ENCODE results near the gene DNMT1.
A peak's percentile ranks its signal among the peaks of the same experiment; 100 is the strongest.
"Not testable (repeated sequence)": the region's sequence is repeated elsewhere in the genome, so short reads cannot be mapped to it uniquely, and the experiment has no call there.

DNMT1 gene

DNA sequence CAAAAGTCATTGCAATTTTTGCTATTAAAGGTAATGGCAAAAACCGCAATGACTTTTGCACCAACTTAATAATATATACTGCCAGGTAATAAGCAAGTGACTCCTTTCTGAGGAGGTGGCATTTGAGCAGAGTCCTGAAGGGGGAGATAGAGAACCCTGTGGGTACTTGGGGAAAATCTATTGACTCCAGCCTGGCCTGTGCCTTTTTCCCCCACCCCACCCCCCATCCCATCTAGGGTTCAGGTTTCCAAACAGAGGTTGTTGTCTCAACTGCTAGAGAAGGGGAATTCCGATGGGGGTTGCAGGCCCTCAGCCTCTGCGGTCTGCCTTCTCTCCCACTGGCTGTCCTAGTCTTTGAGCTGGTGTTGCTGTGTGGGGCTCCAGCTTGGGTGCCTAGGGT lies 24.9 kb upstream of the DNMT1 start:
- Histone ChIP-seq H3K4me3 (ENCODE audit: low read length) (no peak overlapping the region), H3K4me1 (ENCODE audit: insufficient read depth, low read length) (no peaks in the 10 kb centered on the region), H3K27me3 (ENCODE audit: insufficient read depth, low read length) (no peaks in the 10 kb centered on the region), H3K9ac (ENCODE audit: low read depth, low read length) (peak overlapping the region; percentile 44; the same call in 1 of the 2 replicates), H3K9me3 (ENCODE audit: insufficient read depth, low read depth, low read length) (no peaks in the 10 kb centered on the region), H3K27ac (ENCODE audit: low read depth, low read length) (peak overlapping the region; percentile 60; the same call in 1 of the 2 replicates), H3K36me3 (ENCODE audit: insufficient read depth, low read length) (peaks cover 9% of the 10 kb centered on the region; the same call in 1 of the 2 replicates)
- WGBS, result 64% methylated on average over 2 of the region's 3 CpGs

DNA sequence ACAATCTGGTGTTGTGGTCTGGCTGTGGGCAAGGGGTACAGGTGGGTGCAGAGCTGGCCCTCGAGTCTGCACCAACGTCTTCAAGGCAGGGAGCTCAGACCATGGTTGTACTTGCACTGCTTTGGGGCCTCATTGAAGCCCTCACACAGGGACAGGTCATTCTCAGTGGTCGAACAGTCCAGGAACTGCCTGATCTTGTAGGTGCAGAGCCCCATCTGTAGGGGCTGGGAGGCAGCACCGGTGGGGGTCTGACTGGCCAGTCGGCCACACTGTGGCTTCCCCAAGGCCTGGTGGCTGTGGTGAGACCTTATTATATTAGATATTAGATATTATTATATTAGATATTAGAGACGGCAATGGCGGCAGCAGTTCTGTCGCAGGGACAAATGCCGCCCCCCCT lies 22.3 kb upstream of the DNMT1 start:
- Histone ChIP-seq H3K9me3 (ENCODE audit: insufficient read depth, low read depth, low read length) (no peaks in the 10 kb centered on the region), H3K36me3 (ENCODE audit: insufficient read depth, low read length) (no peaks in the 10 kb centered on the region), H3K4me3 (ENCODE audit: low read length) (no peak overlapping the region), H3K27me3 (ENCODE audit: insufficient read depth, low read length) (no peaks in the 10 kb centered on the region), H3K9ac (ENCODE audit: low read depth, low read length) (no peak overlapping the region), H3K27ac (ENCODE audit: low read depth, low read length) (no peak overlapping the region), H3K4me1 (ENCODE audit: insufficient read depth, low read length) (no peaks in the 10 kb centered on the region)
- WGBS, result 94% methylated on average over 9 of the region's 9 CpGs

DNA sequence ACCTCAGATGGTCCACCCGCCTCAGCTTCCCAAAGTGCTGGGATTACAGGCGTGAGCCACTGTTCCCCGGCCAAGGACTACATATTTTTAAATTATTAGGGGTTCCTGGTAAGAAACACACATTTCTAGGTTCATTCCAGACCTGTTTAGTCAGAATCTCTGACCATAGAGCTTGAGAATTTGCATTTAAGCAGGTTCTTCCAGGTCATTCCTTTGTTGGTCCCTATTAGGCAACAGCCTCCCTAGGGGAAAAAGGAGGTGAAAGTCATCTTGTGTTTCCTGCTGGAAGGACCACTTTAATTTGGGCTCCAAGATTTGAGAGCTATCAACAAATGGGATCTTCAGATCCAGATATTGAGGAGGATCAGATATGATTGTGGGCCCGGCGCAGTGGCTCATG lies 20.0 kb upstream of the DNMT1 start:
- Histone ChIP-seq H3K9me3 (ENCODE audit: insufficient read depth, low read depth, low read length) (no peaks in the 10 kb centered on the region), H3K27me3 (ENCODE audit: insufficient read depth, low read length) (no peaks in the 10 kb centered on the region), H3K27ac (ENCODE audit: low read depth, low read length) (no peak overlapping the region), H3K9ac (ENCODE audit: low read depth, low read length) (no peak overlapping the region), H3K4me3 (ENCODE audit: low read length) (no peak overlapping the region), H3K36me3 (ENCODE audit: insufficient read depth, low read length) (no peaks in the 10 kb centered on the region), H3K4me1 (ENCODE audit: insufficient read depth, low read length) (no peaks in the 10 kb centered on the region)
- 91% methylated on average over 5 of the region's 5 CpGs for WGBS

DNA sequence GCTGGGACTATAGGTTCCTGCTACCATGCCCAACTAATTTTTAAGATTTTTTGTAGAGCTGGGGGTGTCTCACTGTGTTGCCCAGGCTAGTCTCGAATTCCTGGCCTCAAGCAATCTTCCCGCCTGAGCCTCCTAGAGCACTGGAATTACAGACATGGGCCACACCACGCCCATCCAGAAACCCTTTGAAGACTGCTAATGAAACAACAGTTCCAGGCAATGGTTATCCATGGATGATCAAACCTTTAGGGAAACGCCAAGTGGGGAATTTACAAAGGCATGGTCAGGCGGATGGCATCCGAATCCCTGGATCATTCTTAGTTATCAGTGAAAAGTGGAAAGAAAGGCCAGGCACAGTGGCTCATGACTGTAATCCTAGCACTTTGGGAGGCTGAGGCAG lies 16.9 kb upstream of the DNMT1 start:
- H3K27me3 ChIP-seq (ENCODE audit: insufficient read depth, low read length), result no peaks in the 10 kb centered on the region
- H3K4me1 ChIP-seq (ENCODE audit: insufficient read depth, low read length), result peaks cover 3% of the 10 kb centered on the region; the same call in 1 of the 2 replicates
- no peak overlapping the region for H3K4me3 ChIP-seq (ENCODE audit: low read length)
- no peak overlapping the region for H3K27ac ChIP-seq (ENCODE audit: low read depth, low read length)
- no peak overlapping the region for H3K9ac ChIP-seq (ENCODE audit: low read depth, low read length)
- no peaks in the 10 kb centered on the region for H3K36me3 ChIP-seq (ENCODE audit: insufficient read depth, low read length)
- WGBS, result 91% methylated on average over 6 of the region's 6 CpGs
- no peaks in the 10 kb centered on the region for H3K9me3 ChIP-seq (ENCODE audit: insufficient read depth, low read depth, low read length)

DNA sequence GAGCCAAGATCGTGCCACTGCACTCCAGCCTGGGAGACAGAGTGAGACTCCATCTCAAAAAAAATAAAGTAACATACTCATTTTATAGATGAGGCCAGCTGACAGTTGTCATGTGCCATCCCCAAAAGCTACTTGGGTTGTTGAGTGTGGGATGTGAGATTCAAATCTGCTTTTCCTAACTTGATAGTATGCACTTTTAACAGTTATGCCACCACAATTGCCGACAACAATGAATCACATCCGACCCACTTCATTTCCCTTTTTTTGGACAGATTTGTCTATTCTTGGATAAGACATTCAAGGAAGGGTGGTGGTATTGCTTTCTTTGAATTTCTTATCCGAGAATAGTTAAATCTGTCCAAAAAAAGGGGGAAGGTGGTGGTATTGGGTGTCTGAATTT lies 16.3 kb upstream of the DNMT1 start:
- no peaks in the 10 kb centered on the region for H3K27me3 ChIP-seq (ENCODE audit: insufficient read depth, low read length)
- H3K9ac ChIP-seq (ENCODE audit: low read depth, low read length), result no peak overlapping the region
- no peak overlapping the region for H3K27ac ChIP-seq (ENCODE audit: low read depth, low read length)
- H3K4me3 ChIP-seq (ENCODE audit: low read length), result no peak overlapping the region
- no peaks in the 10 kb centered on the region for H3K36me3 ChIP-seq (ENCODE audit: insufficient read depth, low read length)
- no peaks in the 10 kb centered on the region for H3K9me3 ChIP-seq (ENCODE audit: insufficient read depth, low read depth, low read length)
- 94% methylated on average over 4 of the region's 4 CpGs for WGBS
- H3K4me1 ChIP-seq (ENCODE audit: insufficient read depth, low read length), result peaks cover 3% of the 10 kb centered on the region; the same call in 1 of the 2 replicates

DNA sequence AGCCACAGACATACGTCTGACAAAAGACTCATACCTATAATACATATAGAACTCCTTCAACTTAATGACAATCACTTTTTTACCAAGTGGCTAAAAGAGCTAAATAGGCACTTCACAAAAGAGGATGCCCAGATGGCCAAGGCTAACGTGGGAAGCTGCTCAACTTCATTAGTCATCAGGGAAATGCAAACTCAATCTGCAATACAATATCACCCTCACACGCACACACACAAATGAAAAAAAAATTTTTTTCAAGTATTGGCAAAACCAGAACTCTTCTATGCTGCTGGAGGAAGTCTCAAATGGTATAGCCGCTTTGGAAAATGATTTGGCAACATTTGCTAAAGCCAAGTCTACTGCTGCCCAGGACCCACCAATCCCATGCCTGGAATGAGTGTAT lies 14.6 kb upstream of the DNMT1 start:
- 62% methylated on average over 4 of the region's 4 CpGs for WGBS
- H3K27ac ChIP-seq (ENCODE audit: low read depth, low read length), result no peak overlapping the region
- no peak overlapping the region for H3K4me3 ChIP-seq (ENCODE audit: low read length)
- no peaks in the 10 kb centered on the region for H3K27me3 ChIP-seq (ENCODE audit: insufficient read depth, low read length)
- H3K9ac ChIP-seq (ENCODE audit: low read depth, low read length), result no peak overlapping the region
- no peaks in the 10 kb centered on the region for H3K36me3 ChIP-seq (ENCODE audit: insufficient read depth, low read length)
- H3K4me1 ChIP-seq (ENCODE audit: insufficient read depth, low read length), result peaks cover 3% of the 10 kb centered on the region; the same call in 1 of the 2 replicates
- no peaks in the 10 kb centered on the region for H3K9me3 ChIP-seq (ENCODE audit: insufficient read depth, low read depth, low read length)

DNA sequence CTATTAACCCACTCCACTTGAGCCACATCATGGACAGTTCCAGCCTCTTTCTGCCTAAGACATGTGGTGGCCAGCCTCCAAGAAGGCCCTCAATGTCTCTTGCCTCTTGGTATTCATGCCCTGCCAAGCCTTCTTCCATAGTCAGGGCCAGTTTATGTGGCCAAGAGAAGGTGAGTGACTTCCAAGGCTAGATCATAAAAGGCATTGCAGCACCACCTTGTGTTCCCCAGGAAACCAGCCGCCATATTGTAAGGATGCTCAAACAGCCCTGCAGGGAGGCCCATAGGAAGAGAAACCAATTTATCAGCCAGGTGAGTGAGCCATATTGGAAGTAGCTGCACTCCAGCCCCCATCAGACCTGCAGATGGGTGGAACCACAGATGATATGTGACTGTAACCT lies 12.3 kb upstream of the DNMT1 start:
- no peaks in the 10 kb centered on the region for H3K9me3 ChIP-seq (ENCODE audit: insufficient read depth, low read depth, low read length)
- 94% methylated on average over 1 of the region's 1 CpG for WGBS

DNA sequence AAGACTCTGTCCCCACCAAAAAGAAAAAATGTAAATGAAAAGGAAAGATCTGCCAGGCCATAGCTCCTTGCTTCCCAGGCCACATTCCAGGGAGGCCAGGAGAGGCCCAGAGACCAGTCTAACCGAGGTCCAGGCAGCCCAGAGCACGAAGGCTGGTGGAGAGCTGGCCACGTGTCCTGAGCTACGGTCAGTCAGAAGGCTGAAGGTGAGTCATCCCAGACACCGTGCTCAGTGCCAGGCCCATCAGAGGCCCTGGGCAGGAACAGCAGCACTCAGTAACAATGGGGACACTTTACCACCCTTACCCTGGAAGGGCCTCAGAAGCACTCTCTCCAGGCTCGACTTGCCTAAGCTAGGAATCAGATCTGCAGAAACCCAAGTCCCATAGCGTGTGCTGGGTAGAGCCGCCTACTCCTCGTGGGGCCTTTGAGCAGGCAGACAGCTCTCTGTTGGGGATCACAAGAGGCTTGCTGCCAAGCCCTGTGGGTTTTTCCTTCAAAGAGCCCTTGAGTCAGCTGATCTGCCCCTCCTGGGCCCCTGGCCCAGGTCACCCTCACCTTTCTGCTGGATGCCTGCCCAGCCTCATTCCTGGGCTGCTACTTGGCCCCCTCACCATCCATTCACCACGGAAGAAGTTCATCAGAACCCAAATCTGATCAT lies 11.6 kb upstream of the DNMT1 start:
- Histone ChIP-seq H3K36me3 (ENCODE audit: insufficient read depth, low read length) (no peaks in the 10 kb centered on the region), H3K27ac (ENCODE audit: low read depth, low read length) (no peak overlapping the region), H3K9ac (ENCODE audit: low read depth, low read length) (no peak overlapping the region), H3K4me1 (ENCODE audit: insufficient read depth, low read length) (peaks cover 3% of the 10 kb centered on the region; the same call in 1 of the 2 replicates), H3K27me3 (ENCODE audit: insufficient read depth, low read length) (no peaks in the 10 kb centered on the region), H3K4me3 (ENCODE audit: low read length) (no peak overlapping the region), H3K9me3 (ENCODE audit: insufficient read depth, low read depth, low read length) (no peaks in the 10 kb centered on the region)
- WGBS, result 87% methylated on average over 10 of the region's 10 CpGs

More for the DNA sequence above, 12.3 kb upstream of the DNMT1 start:
- no peak overlapping the region for H3K27ac ChIP-seq (ENCODE audit: low read depth, low read length)
- no peak overlapping the region for H3K9ac ChIP-seq (ENCODE audit: low read depth, low read length)
- H3K36me3 ChIP-seq (ENCODE audit: insufficient read depth, low read length), result no peaks in the 10 kb centered on the region
- no peak overlapping the region for H3K4me3 ChIP-seq (ENCODE audit: low read length)
- H3K4me1 ChIP-seq (ENCODE audit: insufficient read depth, low read length), result peaks cover 3% of the 10 kb centered on the region; the same call in 1 of the 2 replicates
- H3K27me3 ChIP-seq (ENCODE audit: insufficient read depth, low read length), result no peaks in the 10 kb centered on the region

DNA sequence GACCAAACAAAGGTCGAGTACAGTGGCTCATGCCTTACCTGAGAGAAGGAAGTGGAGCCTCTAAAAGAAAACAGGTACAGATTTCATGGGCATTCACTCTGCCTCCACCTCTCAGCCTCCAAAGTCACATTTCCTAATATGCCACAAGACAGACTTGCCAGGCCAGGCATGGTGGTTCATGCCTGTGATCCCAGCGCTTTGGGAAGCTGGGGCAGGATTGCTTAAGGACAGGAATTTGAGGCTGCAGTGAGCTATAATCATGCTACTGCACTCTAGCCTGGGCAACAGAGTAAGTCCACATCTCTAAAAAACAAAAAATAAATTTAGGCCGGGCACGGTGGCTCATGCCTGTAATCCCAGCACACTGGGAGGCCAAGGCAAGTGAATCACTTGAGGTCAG lies 10.9 kb upstream of the DNMT1 start:
- H3K9me3 ChIP-seq (ENCODE audit: insufficient read depth, low read depth, low read length), result no peaks in the 10 kb centered on the region
- H3K27me3 ChIP-seq (ENCODE audit: insufficient read depth, low read length), result no peaks in the 10 kb centered on the region
- H3K27ac ChIP-seq (ENCODE audit: low read depth, low read length), result no peak overlapping the region
- no peak overlapping the region for H3K4me3 ChIP-seq (ENCODE audit: low read length)
- no peak overlapping the region for H3K9ac ChIP-seq (ENCODE audit: low read depth, low read length)
- peaks cover 3% of the 10 kb centered on the region; the same call in 1 of the 2 replicates for H3K4me1 ChIP-seq (ENCODE audit: insufficient read depth, low read length)
- no peaks in the 10 kb centered on the region for H3K36me3 ChIP-seq (ENCODE audit: insufficient read depth, low read length)
- 87% methylated on average over 4 of the region's 4 CpGs for WGBS

DNA sequence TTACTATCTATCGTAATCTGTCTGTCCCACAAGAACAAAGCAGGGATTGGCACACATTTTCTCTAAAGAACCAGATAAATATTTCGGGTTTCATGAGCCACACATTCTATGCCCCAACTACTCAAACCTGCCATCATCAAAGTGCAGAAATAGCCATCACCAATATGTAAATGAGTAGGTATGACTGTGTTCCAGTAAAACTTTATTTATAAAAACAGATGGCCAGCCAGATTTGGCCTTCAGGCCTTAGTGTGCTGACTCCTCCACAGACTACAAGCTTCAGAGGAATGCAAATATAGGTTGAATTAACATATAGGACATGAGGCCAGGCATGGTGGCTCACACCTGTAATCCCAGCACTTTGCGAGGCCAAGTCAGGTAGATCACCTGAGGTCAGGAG lies 8.9 kb upstream of the DNMT1 start:
- no peaks in the 10 kb centered on the region for H3K4me1 ChIP-seq (ENCODE audit: insufficient read depth, low read length)
- H3K4me3 ChIP-seq (ENCODE audit: low read length), result no peak overlapping the region
- WGBS, result 85% methylated on average over 3 of the region's 3 CpGs
- H3K36me3 ChIP-seq (ENCODE audit: insufficient read depth, low read length), result no peaks in the 10 kb centered on the region
- H3K27me3 ChIP-seq (ENCODE audit: insufficient read depth, low read length), result no peaks in the 10 kb centered on the region
- no peak overlapping the region for H3K9ac ChIP-seq (ENCODE audit: low read depth, low read length)
- no peak overlapping the region for H3K27ac ChIP-seq (ENCODE audit: low read depth, low read length)
- no peaks in the 10 kb centered on the region for H3K9me3 ChIP-seq (ENCODE audit: insufficient read depth, low read depth, low read length)

DNA sequence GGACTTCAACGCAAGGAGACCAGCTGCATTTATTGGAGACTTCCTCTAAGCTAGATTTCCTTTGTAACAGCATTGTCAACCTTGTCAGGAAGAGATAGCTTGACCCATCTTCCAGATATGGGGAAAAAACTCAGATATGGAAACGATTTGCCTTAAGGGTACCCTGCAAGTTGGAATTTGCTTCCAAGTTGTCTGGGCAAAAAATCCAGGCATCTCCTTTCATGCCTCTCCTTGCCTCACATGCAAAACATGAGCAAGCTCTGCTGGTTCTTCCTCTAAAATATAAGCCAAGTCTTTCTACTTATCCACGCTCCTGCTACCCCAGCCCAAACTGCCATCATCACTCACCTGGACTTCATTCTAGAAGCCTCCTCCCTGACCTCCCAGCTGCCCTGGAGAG lies 6.4 kb upstream of the DNMT1 start:
- no peaks in the 10 kb centered on the region for H3K9me3 ChIP-seq (ENCODE audit: insufficient read depth, low read depth, low read length)
- H3K27me3 ChIP-seq (ENCODE audit: insufficient read depth, low read length), result no peaks in the 10 kb centered on the region
- WGBS, result 88% methylated on average over 3 of the region's 3 CpGs
- no peaks in the 10 kb centered on the region for H3K36me3 ChIP-seq (ENCODE audit: insufficient read depth, low read length)
- H3K4me1 ChIP-seq (ENCODE audit: insufficient read depth, low read length), result no peaks in the 10 kb centered on the region
- no peak overlapping the region for H3K4me3 ChIP-seq (ENCODE audit: low read length)
- H3K27ac ChIP-seq (ENCODE audit: low read depth, low read length), result no peak overlapping the region
- no peak overlapping the region for H3K9ac ChIP-seq (ENCODE audit: low read depth, low read length)

DNA sequence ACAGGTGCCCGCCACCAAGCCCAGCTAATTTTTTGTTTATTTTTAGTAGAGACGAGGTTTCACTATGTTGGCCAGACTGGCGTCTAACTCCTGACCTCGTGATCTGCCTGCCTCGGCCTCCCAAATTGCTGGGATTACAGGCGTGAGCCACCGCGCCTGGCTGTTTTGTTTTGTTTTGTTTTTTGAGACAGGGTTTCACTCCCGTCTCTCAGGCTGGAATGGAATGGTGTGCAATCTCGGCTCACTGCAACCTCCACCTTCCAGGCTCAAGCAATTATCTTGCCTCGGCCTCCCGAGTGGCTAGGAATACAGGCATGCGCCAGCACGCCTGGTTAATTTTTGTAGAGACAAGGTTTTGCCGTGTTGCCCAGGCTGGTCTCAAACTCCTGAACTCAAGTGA lies 5.3 kb upstream of the DNMT1 start:
- not testable (repeated sequence) for H3K27ac ChIP-seq (ENCODE audit: low read depth, low read length); H3K9ac ChIP-seq (ENCODE audit: low read depth, low read length); H3K4me1 ChIP-seq (ENCODE audit: insufficient read depth, low read length); H3K4me3 ChIP-seq (ENCODE audit: low read length); H3K36me3 ChIP-seq (ENCODE audit: insufficient read depth, low read length); H3K27me3 ChIP-seq (ENCODE audit: insufficient read depth, low read length); H3K9me3 ChIP-seq (ENCODE audit: insufficient read depth, low read depth, low read length)
- 93% methylated on average over 15 of the region's 15 CpGs for WGBS

All from HUES64 (cell line).